GM12878 (cell line): ENCODE measurements around the gene EIF6. TPM values are rescaled to one million over a fixed set of nuclear protein-coding genes. Genes with fewer than 3 reads are reported as not detected.

Source experiments
- ATAC-seq: fragments of 200-7000 bp; cut with Tn5 transposase; 3 replicates; pipeline ENCODE4 v1.9.1; 2020; ENCODE audit warnings: mild to moderate bottlenecking, moderate library complexity
- BruUV-seq: library from RNA; stranded (reverse); fragments of 400-500 nt; replicated peaks from 2 replicates; lab custom pipeline; 2021; lab: Mats Ljungman, UMichigan
- CTCF ChIA-PET: fragments of 300-600 bp; sonication (Branson Sonifier 250); formaldehyde crosslinking; extraction: SDS; loops from one replicate; lab custom pipeline; 2021; ENCODE audit warnings: inconsistent platforms; lab: Yijun Ruan, JAX
- POLR2A ChIA-PET: fragments of 350-600 bp; formaldehyde crosslinking; extraction: SDS; loops from one replicate; lab custom pipeline; 2021; ENCODE audit warnings: inconsistent platforms; lab: Charles Lee
- RAD21 ChIA-PET: fragments of 300-600 bp; sonication (Branson Sonifier 250); formaldehyde crosslinking; loops from one replicate; lab custom pipeline; 2023; ENCODE audit warnings: antibody characterized with exemption; ENCODE audit not compliant: unreplicated experiment; lab: Charles Lee
- SMC1A ChIA-PET: fragments of 300-600 bp; sonication (Branson Sonifier 250); formaldehyde crosslinking; loops from one replicate; lab custom pipeline; 2023; ENCODE audit not compliant: unreplicated experiment, uncharacterized antibody; lab: Charles Lee
- DNase-seq: peaks from one replicate; pipeline ENCODE4 v3.0.0-alpha.2; 2011; ENCODE audit warnings: low read depth, low spot score
- FAIRE-seq: peaks from 3 replicates; lab custom pipeline; 2011; peaks lifted over from hg19 to GRCh38; lab: Jason Lieb, UNC
- H2AFZ ChIP-seq: 2 replicates; pipeline ENCODE4 v1.6.0; 2011; ENCODE audit warnings: low read depth, low read length, control low read depth; ENCODE audit not compliant: control insufficient read depth
- H3K27ac ChIP-seq: 2 replicates; pipeline ENCODE4 v1.5.1; 2011; ENCODE audit warnings: control low read depth; ENCODE audit not compliant: control insufficient read depth, insufficient read depth
- H3K27me3 ChIP-seq, 2 experiments: replicated peaks in 1 of 2; 2 replicates each; pipeline versions ENCODE4 v1.6.0 to v1.6.1; 2011; ENCODE audit warnings: low read length in 1 of 2; ENCODE audit not compliant: control insufficient read depth in 2 of 2, insufficient read depth in 2 of 2
- H3K36me3 ChIP-seq, 2 experiments: 2 replicates each; pipeline ENCODE4 v1.5.1; 2011; ENCODE audit warnings: low read length in 1 of 2; ENCODE audit not compliant: control insufficient read depth in 2 of 2, insufficient read depth in 2 of 2
- H3K4me1 ChIP-seq: 2 replicates; pipeline ENCODE4 v1.6.1; 2011; ENCODE audit warnings: mild to moderate bottlenecking, low read length, moderate library complexity, mixed read lengths; ENCODE audit not compliant: control insufficient read depth, insufficient read depth
- H3K4me2 ChIP-seq: 2 replicates; pipeline ENCODE4 v1.6.0; 2011; ENCODE audit warnings: control low read depth; ENCODE audit not compliant: control insufficient read depth, insufficient read depth
- H3K4me3 ChIP-seq: fragments of 200-600 bp; sonication (generic); 2 replicates; pipeline ENCODE4 v1.5.1; 2016
- H3K79me2 ChIP-seq: 2 replicates; pipeline ENCODE4 v1.6.0; 2011; ENCODE audit warnings: low read length; ENCODE audit not compliant: control insufficient read depth, insufficient read depth
- H3K9ac ChIP-seq: 2 replicates; pipeline ENCODE4 v1.8.0; 2011; ENCODE audit warnings: low read length, control low read depth, mixed read lengths; ENCODE audit not compliant: control insufficient read depth, insufficient read depth
- H3K9me3 ChIP-seq: replicated peaks from 3 replicates; pipeline ENCODE4 v1.5.1; 2011; ENCODE audit warnings: mild to moderate bottlenecking, low read length; ENCODE audit not compliant: control insufficient read depth, insufficient read depth
- H4K20me1 ChIP-seq: 2 replicates; pipeline ENCODE4 v1.6.0; 2011; ENCODE audit not compliant: control insufficient read depth, insufficient read depth
- BHLHE40 ChIP-seq, 2 experiments: fragments of 450-650 bp in 1 of 2; IDR thresholded peaks; 2 replicates each; pipeline ENCODE4 v1.6.1; 2011 to 2017; ENCODE audit warnings: low read depth in 2 of 2, borderline replicate concordance in 1 of 2, improper control_type of control experiment in 1 of 2, low read length in 1 of 2, mild to moderate bottlenecking in 1 of 2
- CHD1 ChIP-seq: IDR thresholded peaks from 2 replicates; pipeline ENCODE4 v1.6.1; 2012; ENCODE audit warnings: low read depth, low read length, improper control_type of control experiment
- IKZF1 ChIP-seq: fragments of 450-650 bp; conservative IDR thresholded peaks from 2 replicates; pipeline ENCODE4 v1.6.1; 2017; ENCODE audit warnings: antibody characterized with exemption, mild to moderate bottlenecking
- JUNB ChIP-seq: IDR thresholded peaks from 2 replicates; pipeline ENCODE4 v1.6.1; 2016; ENCODE audit warnings: antibody characterized with exemption, mild to moderate bottlenecking
- POLR2AphosphoS2 ChIP-seq: IDR thresholded peaks from 2 replicates; pipeline ENCODE4 v1.6.1; 2011; ENCODE audit warnings: low read depth, mild to moderate bottlenecking, low read length, improper control_type of control experiment, moderate library complexity
- USF1 ChIP-seq: IDR thresholded peaks from 2 replicates; pipeline ENCODE4 v1.6.1; 2011; ENCODE audit warnings: borderline replicate concordance, low read depth, mild to moderate bottlenecking, moderate library complexity, mixed read lengths, low read length; ENCODE audit not compliant: insufficient read depth; ENCODE audit errors: extremely low read length
- YY1 ChIP-seq: IDR thresholded peaks from 2 replicates; pipeline ENCODE4 v1.6.1; 2011; ENCODE audit warnings: low read depth, mild to moderate bottlenecking, low read length
- WGBS: methylation state at CpG from one replicate; pipeline ENCODE4 v1.1.6; 2016; ENCODE audit warnings: low lambda C conversion rate; ENCODE audit not compliant: insufficient replicate concordance, insufficient coverage; ENCODE audit errors: missing lambda C conversion rate; 5-methylcytosine and 5-hydroxymethylcytosine counted together
- in situ Hi-C: fragments of 300-500 bp; cut with MboI; formaldehyde crosslinking; loops from 9 replicates; pipeline ENCODE4 v1.14.3; 2018; ENCODE audit warnings: mixed read lengths
- intact Hi-C: fragments of 100-400 bp; cut with micrococcal nuclease; formaldehyde crosslinking; loops from one replicate; pipeline ENCODE4 v1.14.2; 2022; ENCODE audit not compliant: unreplicated experiment
- polyA plus RNA-seq, 11 experiments: library from polyadenylated mRNA; depleted of rRNA in 4 of 11; unstranded in 6 of 11; stranded (reverse) in 5 of 11; fragments of >200 nt; fragmentation: Nextera tagmentation in 4 of 11; fragmentation: Illumina TruSeq in 1 of 11; extraction: Ambion mirVana in 4 of 11; extraction: Trizol in 1 of 11; gene quantifications; 1 replicate in 1 of 11; 2 replicates in 10 of 11; pipeline versions ENCODE4 v1.2.1 to v1.2.3, GENCODE V29; 2011 to 2016; ENCODE audit warnings: inconsistent platforms in 2 of 11, missing spikeins in 2 of 11, low read depth in 1 of 11
- total RNA-seq, 4 experiments: library from RNA; depleted of rRNA in 3 of 4; stranded (reverse); fragments of >200 nt in 3 of 4; fragmentation: Illumina TruSeq in 1 of 4; extraction: Trizol in 1 of 4; gene quantifications; 2 replicates each; pipeline versions ENCODE4 v1.2.1 to v1.2.3, GENCODE V29; 2013 to 2021
- TF ChIP-seq, protein P1 (sequence below): IDR thresholded peaks from 2 replicates; pipeline ENCODE4 v1.6.1; 2011; ENCODE audit warnings: low read depth, mild to moderate bottlenecking, low read length, moderate library complexity, borderline replicate concordance; ENCODE audit errors: extremely low read depth

EIF6 gene
- total and polyA plus RNA-seq, 10 of the 15 experiments (the other 5 are each of a cell fraction or from before 2014, with no cell fraction given), result 127 to 607 (median 197) TPM

DNA sequence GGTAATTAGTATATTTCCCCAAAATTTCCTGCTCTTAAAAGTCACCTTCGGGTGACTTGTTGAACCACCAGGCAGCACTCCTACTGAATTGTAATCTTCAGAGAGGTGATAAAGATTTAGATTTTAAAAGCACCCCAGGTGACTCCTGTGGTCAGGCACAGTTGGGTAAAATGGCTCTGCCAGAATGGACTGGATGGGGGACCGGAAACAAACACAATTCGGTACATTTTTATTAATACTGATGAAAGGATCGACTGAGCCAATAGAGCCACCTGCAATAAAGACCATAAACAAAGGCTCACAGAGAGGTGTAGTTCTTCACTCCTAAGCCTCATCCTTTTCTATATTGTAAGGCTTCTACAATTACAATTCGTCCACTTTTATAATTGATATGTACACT is 27.2 kb upstream of the EIF6 start:
- Histone ChIP-seq H3K27ac (no peak overlapping the region), H3K9me3 (no peaks in the 10 kb centered on the region), H2AFZ (no peak overlapping the region), H3K79me2 (no peaks in the 10 kb centered on the region), H3K36me3 (no peaks in the 10 kb centered on the region; a peak in 1 of 4 replicates), H4K20me1 (no peaks in the 10 kb centered on the region), H3K9ac (no peak overlapping the region), H3K27me3 (no peaks in the 10 kb centered on the region), H3K4me1 (no peaks in the 10 kb centered on the region), H3K4me2 (no peak overlapping the region), H3K4me3 (no peak overlapping the region)
- WGBS, result 51% methylated on average over 5 of the region's 5 CpGs
- BruUV-seq, result no TSS peak
- SMC1A ChIA-PET, result no interaction called here
- no peak for FAIRE-seq
- no peak for ATAC-seq
- CTCF ChIA-PET, result interaction anchor here (0.8 to 3.8 kb wide), 3 partner anchors 9 to 136 kb away, joined by 3 to 20 read pairs (median 7); no protein-coding TSS in a partner anchor
- no peak for DNase-seq
- TF ChIP-seq JUNB (0 out of 2 replicates have a peak, but pooled peaks have one; percentile 6), POLR2AphosphoS2 (no peak)
- in situ Hi-C loops, result no loop called here
- RAD21 ChIA-PET, result no interaction called here
- POLR2A ChIA-PET, result no interaction called here
- intact Hi-C loops, result no loop called here

- SMC1A ChIA-PET, result no interaction called here
- no peaks in the 10 kb centered on the region for H3K27me3 ChIP-seq
- H3K9ac ChIP-seq, result no peak overlapping the region
- H3K4me3 ChIP-seq, result no peak overlapping the region
- no peaks in the 10 kb centered on the region for H3K79me2 ChIP-seq
- TF ChIP-seq, protein P1, sequence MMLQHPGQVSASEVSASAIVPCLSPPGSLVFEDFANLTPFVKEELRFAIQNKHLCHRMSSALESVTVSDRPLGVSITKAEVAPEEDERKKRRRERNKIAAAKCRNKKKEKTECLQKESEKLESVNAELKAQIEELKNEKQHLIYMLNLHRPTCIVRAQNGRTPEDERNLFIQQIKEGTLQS, result peak; percentile 21; the same call in 1 of the 2 replicates
- TF ChIP-seq IKZF1, result no peak
- peak; percentile 85 for TF ChIP-seq YY1
- TF ChIP-seq CHD1, result no peak
- TF ChIP-seq BHLHE40 (IDR thresholded peaks at IDR 0.05; ENCODE audit: borderline replicate concordance in 1 of 2, low read depth in 2 of 2, low read length in 1 of 2), result peak; percentile 33 to 53; a peak in 2 of 4 replicates
- TF ChIP-seq USF1, result peak; percentile 36
- TF ChIP-seq JUNB, result peak; percentile 64; the same call in 1 of the 2 replicates
- TF ChIP-seq, all 136 proteins: peak for 5
- no peak for FAIRE-seq
- no peak overlapping the region for H2AFZ ChIP-seq
- ChIA-PET RAD21 (no interaction called here), CTCF (interaction anchor here (0.8 to 3.8 kb wide), 2 partner anchors 8 to 18 kb away, joined by 3 to 20 read pairs; no protein-coding TSS in a partner anchor), POLR2A (no interaction called here)
- H4K20me1 ChIP-seq, result no peaks in the 10 kb centered on the region
- no peaks in the 10 kb centered on the region for H3K9me3 ChIP-seq
- no peaks in the 10 kb centered on the region; a peak in 1 of 4 replicates for H3K36me3 ChIP-seq
- BruUV-seq, result no TSS peak
- in situ Hi-C loops, result no loop called here
- intact Hi-C loops, result no loop called here
- 0% methylated on average over 2 of the region's 2 CpGs for WGBS
- no peaks in the 10 kb centered on the region for H3K4me1 ChIP-seq
- no peak for DNase-seq
- H3K27ac ChIP-seq, result no peak overlapping the region
- peak; percentile 40; the same call in 2 of the 3 replicates for ATAC-seq
- no peak overlapping the region for H3K4me2 ChIP-seq
These were observed 26.8 kb upstream of the EIF6 start for GRCh38 chr20:35311409-35311808.
